Neural progenitor cell (in vitro differentiated cells): ENCODE data around the gene CCT5. TPM values are rescaled to one million over a fixed set of nuclear protein-coding genes. Genes with fewer than 3 reads are reported as not detected.
"Not testable (repeated sequence)": the region's sequence is repeated elsewhere in the genome, so short reads cannot be mapped to it uniquely, and the experiment has no call there.

Experiments
- DNase-seq: peaks from one replicate; pipeline ENCODE4 v3.0.0-alpha.2; 2016; ENCODE audit warnings: low spot score
- H2AFZ ChIP-seq: fragments of 200-600 bp; sonication (generic); replicated peaks from 2 replicates; pipeline ENCODE4 v1.6.1; 2016; ENCODE audit warnings: antibody characterized with exemption
- H3F3A ChIP-seq: fragments of 200-600 bp; sonication (generic); 2 replicates; pipeline ENCODE4 v1.6.1; 2016; ENCODE audit warnings: antibody characterized with exemption, low read depth
- H3K27ac ChIP-seq: fragments of 200-600 bp; sonication (generic); 2 replicates; pipeline ENCODE4 v1.5.1; 2016; ENCODE audit warnings: mild to moderate bottlenecking
- H3K27me3 ChIP-seq: fragments of 200-600 bp; sonication (generic); 2 replicates; pipeline ENCODE4 v1.6.1; 2016; ENCODE audit warnings: mild to moderate bottlenecking, moderate library complexity
- H3K36me3 ChIP-seq: fragments of 200-600 bp; sonication (generic); 2 replicates; pipeline ENCODE4 v1.5.1; 2016
- H3K4me1 ChIP-seq: fragments of 200-600 bp; sonication (generic); 2 replicates; pipeline ENCODE4 v1.6.1; 2016; ENCODE audit warnings: mixed run types
- H3K4me2 ChIP-seq: fragments of 200-600 bp; sonication (generic); 2 replicates; pipeline ENCODE4 v1.6.1; 2016
- H3K4me3 ChIP-seq: fragments of 200-600 bp; sonication (generic); 2 replicates; pipeline ENCODE4 v1.5.1; 2016
- H3K79me2 ChIP-seq: fragments of 200-600 bp; sonication (generic); 2 replicates; pipeline ENCODE4 v1.6.1; 2016; ENCODE audit warnings: low read depth
- H3K9ac ChIP-seq: fragments of 200-600 bp; sonication (generic); 2 replicates; pipeline ENCODE4 v1.6.1; 2016
- H3K9me3 ChIP-seq: fragments of 200-600 bp; sonication (generic); 2 replicates; pipeline ENCODE4 v1.5.1; 2016; ENCODE audit warnings: low read depth
- H4K20me1 ChIP-seq: fragments of 200-600 bp; sonication (generic); 2 replicates; pipeline ENCODE4 v1.6.1; 2016; ENCODE audit warnings: low read depth
- H3K27ac Mint-ChIP-seq: 3 replicates; pipeline ENCODE4 v1.8.0; 2021; ENCODE audit warnings: mixed read lengths
- H3K27me3 Mint-ChIP-seq: 2 replicates; pipeline ENCODE4 v1.8.0; 2022; ENCODE audit warnings: low read depth, mild to moderate bottlenecking, inconsistent platforms, moderate library complexity, mixed read lengths; ENCODE audit not compliant: insufficient read depth
- H3K36me3 Mint-ChIP-seq: 3 replicates; pipeline ENCODE4 v1.8.0; 2021; ENCODE audit warnings: mixed read lengths
- H3K4me1 Mint-ChIP-seq: 3 replicates; pipeline ENCODE4 v1.8.0; 2021; ENCODE audit warnings: mixed read lengths
- H3K4me3 Mint-ChIP-seq: 3 replicates; pipeline ENCODE4 v1.8.0; 2021; ENCODE audit warnings: mild to moderate bottlenecking, moderate library complexity, mixed read lengths
- H3K9me3 Mint-ChIP-seq: 3 replicates; pipeline ENCODE4 v1.8.0; 2020; ENCODE audit warnings: mixed read lengths
- CTCF ChIP-seq: fragments of 200-600 bp; sonication (generic); IDR thresholded peaks from 2 replicates; pipeline ENCODE4 v1.5.1; 2017; ENCODE audit warnings: antibody characterized with exemption, mild to moderate bottlenecking
- EZH2 ChIP-seq: fragments of 200-600 bp; sonication (generic); IDR thresholded peaks from 2 replicates; pipeline ENCODE4 v1.6.1; 2017; ENCODE audit warnings: antibody characterized with exemption, mild to moderate bottlenecking, moderate library complexity
- EZH2phosphoT487 ChIP-seq: fragments of 200-600 bp; sonication (generic); IDR thresholded peaks from 2 replicates; pipeline ENCODE4 v1.6.1; 2017; ENCODE audit warnings: antibody characterized with exemption
- total RNA-seq: library from RNA; depleted of rRNA; stranded (reverse); fragments of >200 nt; gene quantifications from 2 replicates; pipeline ENCODE4 v1.2.3, GENCODE V29; 2015; ENCODE audit warnings: low replicate concordance

CCT5 gene
- total RNA-seq, 1 donor from 2014 or later, result 532 TPM

- Histone ChIP-seq H3F3A (no peaks in the 10 kb centered on the region), H3K4me3 (no peak overlapping the region), H3K27ac (no peak overlapping the region), H3K79me2 (peaks cover 27% of the 10 kb centered on the region), H3K9ac (no peak overlapping the region), H2AFZ (no peak overlapping the region), H3K36me3 (no peaks in the 10 kb centered on the region), H3K27me3 (no peaks in the 10 kb centered on the region), H3K4me1 (peaks cover 5% of the 10 kb centered on the region), H3K4me2 (no peak overlapping the region), H4K20me1 (peaks cover 3% of the 10 kb centered on the region), H3K9me3 (no peaks in the 10 kb centered on the region)
- TF ChIP-seq EZH2phosphoT487, result no peak
- Mint-ChIP-seq H3K27ac (no peak overlapping the region), H3K9me3 (no peaks in the 10 kb centered on the region), H3K36me3 (peaks cover 15% of the 10 kb centered on the region), H3K27me3 (no peaks in the 10 kb centered on the region), H3K4me3 (no peak overlapping the region), H3K4me1 (peaks cover 8% of the 10 kb centered on the region)
- no peak for DNase-seq
Measured at GRCh38 chr5:10243660-10244240, 6.3 kb upstream of the CCT5 start.

GRCh38 chr5:10244342-10244944 is 5.6 kb upstream of the CCT5 start:
- H3K9me3 ChIP-seq, result no peaks in the 10 kb centered on the region
- no peak overlapping the region for H3K27ac Mint-ChIP-seq
- no peaks in the 10 kb centered on the region for H3K27me3 ChIP-seq
- H3K4me1 ChIP-seq, result peaks cover 7% of the 10 kb centered on the region
- peaks cover 34% of the 10 kb centered on the region for H3K79me2 ChIP-seq
- H3K27ac ChIP-seq, result no peak overlapping the region
- no peak overlapping the region for H3K4me2 ChIP-seq
- H3F3A ChIP-seq, result peaks cover 3% of the 10 kb centered on the region
- H3K9me3 Mint-ChIP-seq, result no peaks in the 10 kb centered on the region
- H3K9ac ChIP-seq, result no peak overlapping the region
- H3K27me3 Mint-ChIP-seq, result peaks cover 4% of the 10 kb centered on the region
- H3K4me3 ChIP-seq, result no peak overlapping the region
- peaks cover 12% of the 10 kb centered on the region for H3K4me1 Mint-ChIP-seq
- no peaks in the 10 kb centered on the region for H3K36me3 ChIP-seq
- peaks cover 13% of the 10 kb centered on the region for H3K36me3 Mint-ChIP-seq
- H3K4me3 Mint-ChIP-seq, result no peak overlapping the region
- H4K20me1 ChIP-seq, result peaks cover under 1% of the 10 kb centered on the region
- H2AFZ ChIP-seq, result no peak overlapping the region
- TF ChIP-seq EZH2phosphoT487, result no peak
- TF ChIP-seq EZH2, result no peak
- no peak for TF ChIP-seq CTCF
- DNase-seq, result no peak

GRCh38 chr5:10246761-10247160 is 3.3 kb upstream of the CCT5 start:
- TF ChIP-seq EZH2phosphoT487 (no peak), EZH2 (no peak), CTCF (no peak)
- no peak overlapping the region for H3K4me3 Mint-ChIP-seq
- peaks cover 12% of the 10 kb centered on the region for H4K20me1 ChIP-seq

GRCh38 chr5:10247217-10247616 is 2.9 kb upstream of the CCT5 start:
- H3K79me2 ChIP-seq, result peaks cover 57% of the 10 kb centered on the region
- Mint-ChIP-seq H3K4me1 (peaks cover 25% of the 10 kb centered on the region), H3K36me3 (peaks cover 14% of the 10 kb centered on the region)
- peaks cover 13% of the 10 kb centered on the region for H3K4me1 ChIP-seq
- not testable (repeated sequence) for H3K9me3 ChIP-seq, H3K27me3 ChIP-seq, H3K4me2 ChIP-seq, H3K9ac ChIP-seq, H3K4me3 Mint-ChIP-seq, H3K9me3 Mint-ChIP-seq, DNase-seq, H3K27me3 Mint-ChIP-seq, H3F3A ChIP-seq, H3K4me3 ChIP-seq, H2AFZ ChIP-seq, H3K27ac ChIP-seq, H3K27ac Mint-ChIP-seq, H3K36me3 ChIP-seq
- peaks cover 17% of the 10 kb centered on the region for H4K20me1 ChIP-seq

More at GRCh38 chr5:10246761-10247160, 3.3 kb upstream of the CCT5 start:
- Histone ChIP-seq H3K27me3 (no peaks in the 10 kb centered on the region), H3F3A (peaks cover 3% of the 10 kb centered on the region), H3K9ac (no peak overlapping the region), H3K36me3 (no peaks in the 10 kb centered on the region), H3K79me2 (peaks cover 53% of the 10 kb centered on the region), H3K27ac (no peak overlapping the region), H3K9me3 (no peaks in the 10 kb centered on the region), H3K4me3 (no peak overlapping the region), H3K4me1 (peaks cover 11% of the 10 kb centered on the region), H3K4me2 (no peak overlapping the region), H2AFZ (no peak overlapping the region)
- H3K9me3 Mint-ChIP-seq, result no peaks in the 10 kb centered on the region
- H3K27ac Mint-ChIP-seq, result no peak overlapping the region
- no peak for DNase-seq
- peaks cover 14% of the 10 kb centered on the region for H3K36me3 Mint-ChIP-seq
- H3K4me1 Mint-ChIP-seq, result peaks cover 21% of the 10 kb centered on the region
- H3K27me3 Mint-ChIP-seq, result peaks cover 4% of the 10 kb centered on the region
